GM23338 (cell line): Measurements from ENCODE around the gene RIPPLY2. TPM values are rescaled to one million over a fixed set of nuclear protein-coding genes. Genes with fewer than 3 reads are reported as not detected.
A peak's percentile ranks its signal among the peaks of the same experiment; 100 is the strongest.

Experiments used
- ATAC-seq: fragments of 200-7000 bp; cut with Tn5 transposase; 3 replicates; pipeline ENCODE4 v1.9.1; 2020
- DNase-seq: peaks from one replicate; pipeline ENCODE4 v3.0.0-alpha.2; 2015; ENCODE audit warnings: low spot score
- H2AFZ ChIP-seq: fragments of 200-600 bp; sonication (generic); 2 replicates; pipeline ENCODE4 v1.8.0; 2016; ENCODE audit warnings: antibody characterized with exemption, mild to moderate bottlenecking, moderate library complexity
- H3F3A ChIP-seq: fragments of 200-600 bp; sonication (generic); replicated peaks from 2 replicates; pipeline ENCODE4 v1.8.0; 2017; ENCODE audit warnings: antibody characterized with exemption, mixed run types, low read depth
- H3K27ac ChIP-seq: fragments of 200-600 bp; sonication (generic); 2 replicates; pipeline ENCODE4 v1.6.1; 2016; ENCODE audit warnings: low read depth
- H3K27me3 ChIP-seq: fragments of 200-600 bp; sonication (generic); 2 replicates; pipeline ENCODE4 v1.8.0; 2016; ENCODE audit warnings: mild to moderate bottlenecking, mixed run types, moderate library complexity; ENCODE audit not compliant: insufficient read depth
- H3K36me3 ChIP-seq: fragments of 200-600 bp; sonication (generic); 2 replicates; pipeline ENCODE4 v1.8.0; 2016; ENCODE audit warnings: mild to moderate bottlenecking; ENCODE audit not compliant: insufficient read depth
- H3K4me1 ChIP-seq: fragments of 200-600 bp; sonication (generic); 2 replicates; pipeline ENCODE4 v1.8.0; 2016; ENCODE audit warnings: mild to moderate bottlenecking, moderate library complexity; ENCODE audit not compliant: insufficient read depth
- H3K4me2 ChIP-seq: fragments of 200-600 bp; sonication (generic); 2 replicates; pipeline ENCODE4 v1.7.1; 2017; ENCODE audit warnings: mixed run types
- H3K4me3 ChIP-seq: fragments of 200-600 bp; sonication (generic); 2 replicates; pipeline ENCODE4 v1.6.1; 2016; ENCODE audit warnings: mixed run types
- H3K79me2 ChIP-seq: fragments of 200-600 bp; sonication (generic); replicated peaks from 2 replicates; pipeline ENCODE4 v1.8.0; 2017; ENCODE audit warnings: mild to moderate bottlenecking; ENCODE audit not compliant: insufficient read depth
- H3K9me2 ChIP-seq: fragments of 200-600 bp; sonication (generic); 2 replicates; pipeline ENCODE4 v1.8.0; 2017; ENCODE audit not compliant: insufficient read depth
- H4K20me1 ChIP-seq: fragments of 200-600 bp; sonication (generic); replicated peaks from 2 replicates; pipeline ENCODE4 v1.8.0; 2017; ENCODE audit warnings: mild to moderate bottlenecking; ENCODE audit not compliant: insufficient read depth
- H3K27ac Mint-ChIP-seq: 2 replicates; pipeline ENCODE4 v1.8.0; 2020; ENCODE audit warnings: inconsistent platforms, mild to moderate bottlenecking, moderate library complexity, mixed read lengths
- H3K27me3 Mint-ChIP-seq: 3 replicates; pipeline ENCODE4 v1.8.0; 2022; ENCODE audit warnings: low read depth, mild to moderate bottlenecking, moderate library complexity, mixed read lengths, inconsistent platforms; ENCODE audit not compliant: insufficient read depth, poor library complexity
- H3K36me3 Mint-ChIP-seq: 3 replicates; pipeline ENCODE4 v1.8.0; 2021; ENCODE audit warnings: low read depth, mild to moderate bottlenecking, inconsistent platforms, moderate library complexity, mixed read lengths
- H3K4me1 Mint-ChIP-seq: 3 replicates; pipeline ENCODE4 v1.8.0; 2020; ENCODE audit warnings: mild to moderate bottlenecking, inconsistent platforms, mixed read lengths
- H3K4me3 Mint-ChIP-seq: 3 replicates; pipeline ENCODE4 v1.8.0; 2021; ENCODE audit warnings: moderate library complexity, mild to moderate bottlenecking, inconsistent platforms, mixed read lengths
- H3K9me3 Mint-ChIP-seq: 3 replicates; pipeline ENCODE4 v1.8.0; 2020; ENCODE audit warnings: moderate library complexity, mild to moderate bottlenecking, inconsistent platforms, mixed read lengths
- CREB1 ChIP-seq: fragments of 250-450 bp; sonication (Bioruptor Pico); IDR thresholded peaks from 2 replicates; pipeline ENCODE4 v1.5.0; 2020; ENCODE audit warnings: low read depth, mild to moderate bottlenecking, moderate library complexity
- CTCF ChIP-seq, 2 experiments: fragments of 200-600 bp in 1 of 2; sonication (generic) in 1 of 2; conservative IDR thresholded peaks; 2 replicates each; pipeline versions ENCODE4 v1.5.1 to v1.6.1; 2016 to 2017; ENCODE audit warnings: antibody characterized with exemption in 2 of 2, low read depth in 2 of 2, mild to moderate bottlenecking in 2 of 2, moderate library complexity in 1 of 2
- EZH2phosphoT487 ChIP-seq: fragments of 200-600 bp; sonication (generic); IDR thresholded peaks from one replicate; pipeline ENCODE4 v1.8.1; 2018; ENCODE audit warnings: antibody characterized with exemption; ENCODE audit not compliant: unreplicated experiment
- JUNB ChIP-seq: IDR thresholded peaks from one replicate; pipeline ENCODE4 v1.6.1; 2016; ENCODE audit warnings: antibody characterized with exemption; ENCODE audit not compliant: unreplicated experiment
- POLR2AphosphoS5 ChIP-seq: IDR thresholded peaks from 2 replicates; pipeline ENCODE4 v1.6.1; 2016; ENCODE audit warnings: antibody characterized with exemption, low read depth
- REST ChIP-seq: IDR thresholded peaks from one replicate; pipeline ENCODE4 v1.6.1; 2018; ENCODE audit warnings: antibody characterized with exemption; ENCODE audit not compliant: unreplicated experiment
- STAT1 ChIP-seq: IDR thresholded peaks from one replicate; pipeline ENCODE4 v1.6.1; 2016; ENCODE audit warnings: antibody characterized with exemption; ENCODE audit not compliant: unreplicated experiment
- ZNF114 ChIP-seq: fragments of 250-450 bp; sonication (Bioruptor Pico); IDR thresholded peaks from 2 replicates; pipeline ENCODE4 v1.5.0; 2020; ENCODE audit warnings: mild to moderate bottlenecking, moderate library complexity
- ZNF331 ChIP-seq: fragments of 250-450 bp; sonication (Bioruptor Pico); IDR thresholded peaks from 2 replicates; pipeline ENCODE4 v1.5.0; 2020; ENCODE audit warnings: low read depth, mild to moderate bottlenecking, moderate library complexity
- ZNF462 ChIP-seq: fragments of 250-450 bp; sonication (Bioruptor Pico); IDR thresholded peaks from 2 replicates; pipeline ENCODE4 v1.5.0; 2020; ENCODE audit warnings: mild to moderate bottlenecking, moderate library complexity
- polyA plus RNA-seq: library from polyadenylated mRNA; unstranded; fragments of >200 nt; fragmentation: Nextera tagmentation; extraction: Ambion mirVana; gene quantifications from 2 replicates; pipeline ENCODE4 v1.2.1, GENCODE V29; 2016
- total RNA-seq: library from RNA; depleted of rRNA; stranded (reverse); fragments of >200 nt; shearing (Covaris generic); gene quantifications from 2 replicates; pipeline ENCODE4 v1.2.3, GENCODE V29; 2014

Gene RIPPLY2
- total and polyA plus RNA-seq, 2 experiments from 2014 or later: 3.4 to 4.0 TPM

- Mint-ChIP-seq H3K36me3 (peaks cover 6% of the 10 kb centered on the region; the same call in 2 of the 3 replicates), H3K9me3 (no peaks in the 10 kb centered on the region), H3K4me3 (peak within 1 kb of the TSS; percentile 98), H3K4me1 (peaks cover 25% of the 10 kb centered on the region), H3K27ac (peak within 1 kb of the TSS; percentile 73), H3K27me3 (peaks cover 11% of the 10 kb centered on the region)
- peak; percentile 98 for ATAC-seq
- Histone ChIP-seq H3K27me3 (peaks cover 17% of the 10 kb centered on the region), H3K4me3 (peak within 1 kb of the TSS; percentile 98), H3K79me2 (peaks cover 34% of the 10 kb centered on the region), H2AFZ (peak within 1 kb of the TSS; percentile 97), H3K4me1 (peaks cover 22% of the 10 kb centered on the region), H3K36me3 (0 out of 2 replicates have a peak, but pooled peaks cover 2% of the 10 kb centered on the region), H3F3A (no peaks in the 10 kb centered on the region), H4K20me1 (peaks cover 19% of the 10 kb centered on the region), H3K4me2 (peak within 1 kb of the TSS; percentile 98), H3K9me2 (no peaks in the 10 kb centered on the region), H3K27ac (no peak within 1 kb of the TSS)
- TF ChIP-seq ZNF114 (CRISPR knock-in tag) (0 out of 2 replicates have a peak, but pooled peaks have one; percentile 78), CREB1 (CRISPR knock-in tag) (peak; percentile 87), ZNF462 (peak; percentile 36; the same call in 1 of the 2 replicates), STAT1 (no peak), JUNB (peak; percentile 55), EZH2phosphoT487 (no peak), CTCF (conservative IDR thresholded peaks at IDR 0.05; ENCODE audit: low read depth in 2 of 2) (peak; percentile 25 to 26; a peak in 3 of 4 replicates), REST (peak; percentile 97), POLR2AphosphoS5 (peak; percentile 80), ZNF331 (CRISPR knock-in tag) (peak; percentile 28; the same call in 1 of the 2 replicates)
- DNase-seq: peak; percentile 98
Measured at GRCh38 chr6:83859410-83860358, 6.5 kb downstream of the RIPPLY2 start, which contains the start of gene CYB5R4. Gene CYB5R4 (plus strand): TSS chr6:83859689. CDS start chr6:83859783, 94 bp downstream.
